NCI-H2196 (cell line): ENCODE results near the gene ZNF32.

ENCODE experiments used
- DNase-seq: peaks from one replicate; lab custom pipeline; 2025; ENCODE audit not compliant: unreplicated experiment; lab: John Stamatoyannopoulos, UW

ZNF32 gene

GRCh38 chr10:43681220-43681619, 32.5 kb upstream of the ZNF32 start:
- DNase-seq, result no peak

- no peak for DNase-seq
Measured at GRCh38 chr10:43680035-43680434, 31.4 kb upstream of the ZNF32 start.

GRCh38 chr10:43679509-43679908, 30.8 kb upstream of the ZNF32 start:
- DNase-seq, result peak; percentile 9

GRCh38 chr10:43678654-43679053, 30.0 kb upstream of the ZNF32 start:
- DNase-seq, result no peak

GRCh38 chr10:43676901-43677300, 28.2 kb upstream of the ZNF32 start:
- no peak for DNase-seq

- DNase-seq, result no peak
Measured at GRCh38 chr10:43676331-43676730, 27.6 kb upstream of the ZNF32 start.

GRCh38 chr10:43674553-43675210, 26.0 kb upstream of the ZNF32 start:
- DNase-seq, result no peak

- DNase-seq, result no peak
Measured at GRCh38 chr10:43673471-43673870, 24.8 kb upstream of the ZNF32 start.

- peak; percentile 55 for DNase-seq
Measured at GRCh38 chr10:43671659-43672531, 23.2 kb upstream of the ZNF32 start.

GRCh38 chr10:43669386-43669785, 20.7 kb upstream of the ZNF32 start:
- DNase-seq, result no peak

- DNase-seq, result no peak
Measured at GRCh38 chr10:43667761-43668386, 19.2 kb upstream of the ZNF32 start.

GRCh38 chr10:43667317-43667731, 18.6 kb upstream of the ZNF32 start:
- DNase-seq, result no peak

- DNase-seq, result no peak
Measured at GRCh38 chr10:43666552-43666951, 17.9 kb upstream of the ZNF32 start.

GRCh38 chr10:43665054-43665453, 16.4 kb upstream of the ZNF32 start:
- no peak for DNase-seq

GRCh38 chr10:43658227-43658626, 9.5 kb upstream of the ZNF32 start:
- no peak for DNase-seq

- DNase-seq, result no peak
Measured at GRCh38 chr10:43655311-43655710, 6.6 kb upstream of the ZNF32 start.

GRCh38 chr10:43653746-43654145, 5.1 kb upstream of the ZNF32 start:
- DNase-seq, result no peak

- no peak for DNase-seq
Measured at GRCh38 chr10:43649185-43649523, 473 bp upstream of the ZNF32 start.

GRCh38 chr10:43648095-43648397, 635 bp downstream of the ZNF32 start:
- DNase-seq, result no peak

- no peak for DNase-seq
Measured at GRCh38 chr10:43647576-43647975, 1.1 kb downstream of the ZNF32 start.

GRCh38 chr10:43645866-43646265, 2.8 kb downstream of the ZNF32 start:
- DNase-seq, result no peak

GRCh38 chr10:43644252-43644651, 4.4 kb downstream of the ZNF32 start:
- DNase-seq, result no peak
